Tibial nerve (tissue), 4 donors: ENCODE data around the gene RCC1. TPM values are rescaled to one million over a fixed set of nuclear protein-coding genes. Genes with fewer than 3 reads are reported as not detected.

Source experiments
- DNase-seq, 2 donors: peaks; one replicate each; pipeline ENCODE4 v3.0.0-alpha.2; 2019; ENCODE audit warnings: low spot score in 2 of 2
- H3K27ac ChIP-seq, 4 donors: fragments of 200-600 bp; sonication (generic) in 3 of 4; one replicate each; pipeline ENCODE4 v1.5.1; 2017 to 2019; ENCODE audit warnings: mild to moderate bottlenecking in 1 of 4
- H3K27me3 ChIP-seq, 2 donors: fragments of 200-600 bp; sonication (generic) in 1 of 2; one replicate each; pipeline versions ENCODE4 v1.5.1 to v1.6.0; 2017 to 2019
- H3K36me3 ChIP-seq, 3 donors: fragments of 200-600 bp; sonication (generic); one replicate each; pipeline ENCODE4 v1.5.1; 2018 to 2019
- H3K4me1 ChIP-seq, 4 donors: fragments of 200-600 bp; sonication (generic) in 3 of 4; one replicate each; pipeline ENCODE4 v1.5.1; 2017 to 2019
- H3K4me3 ChIP-seq, 4 donors: fragments of 200-600 bp; sonication (generic) in 3 of 4; one replicate each; pipeline ENCODE4 v1.5.1; 2017 to 2019; ENCODE audit warnings: mild to moderate bottlenecking in 1 of 4, moderate library complexity in 1 of 4
- H3K9me3 ChIP-seq, 4 donors: fragments of 200-600 bp; sonication (generic) in 3 of 4; one replicate each; pipeline ENCODE4 v1.5.1; 2017 to 2019
- CTCF ChIP-seq, 5 experiments: fragments of 200-600 bp in 3 of 5; fragments of 450-650 bp in 2 of 5; sonication (generic) in 3 of 5; IDR thresholded peaks; one replicate each; pipeline ENCODE4 v1.5.1; 2016 to 2019; ENCODE audit warnings: antibody characterized with exemption in 5 of 5, mild to moderate bottlenecking in 3 of 5, moderate library complexity in 2 of 5
- EP300 ChIP-seq, 2 donors: sonication (generic); formaldehyde crosslinking; IDR thresholded peaks; one replicate each; pipeline ENCODE4 v1.6.1; 2017; ENCODE audit warnings: antibody characterized with exemption in 2 of 2, mild to moderate bottlenecking in 1 of 2
- POLR2A ChIP-seq, 2 donors: fragments of 450-650 bp; IDR thresholded peaks; one replicate each; pipeline ENCODE4 v1.6.1; 2017; ENCODE audit warnings: antibody characterized with exemption in 2 of 2, mild to moderate bottlenecking in 2 of 2, moderate library complexity in 2 of 2
- WGBS, 2 donors: methylation state at CpG; one replicate each; pipeline ENCODE4 v1.1.5; 2018; 5-methylcytosine and 5-hydroxymethylcytosine counted together
- total RNA-seq, 4 donors: library from RNA; depleted of rRNA; stranded (reverse); fragments of >200 nt; gene quantifications; one replicate each; pipeline ENCODE4 v1.1.0, GENCODE V29; 2016

The RCC1 gene
- total RNA-seq, 4 donors from 2014 or later, result 13.5 to 36.9 (median 19.3) TPM

- H3K36me3 ChIP-seq, result peaks cover 0 to 47% (median 0%) of the 10 kb centered on the region in 3 donors
- TF ChIP-seq EP300 (IDR thresholded peaks at IDR 0.05) (no peak), CTCF (IDR thresholded peaks at IDR 0.05) (no peak)
- H3K4me1 ChIP-seq, result peaks cover 0 to 58% (median 33%) of the 10 kb centered on the region in 4 donors
- no peak for DNase-seq
- no peaks in the 10 kb centered on the region for H3K27me3 ChIP-seq
- H3K9me3 ChIP-seq, result no peaks in the 10 kb centered on the region
- H3K4me3 ChIP-seq, result peak overlapping the region; percentile 47 to 81 (median 66)
- 6 to 10% methylated on average over 11 of the region's 11 CpGs for WGBS, 2 donors
- H3K27ac ChIP-seq, result peak overlapping the region in 3 of 4 donors; percentile 80 to 88 (median 82)
Observed at GRCh38 chr1:28507247-28507645, 1.4 kb downstream of the RCC1 start.

DNA sequence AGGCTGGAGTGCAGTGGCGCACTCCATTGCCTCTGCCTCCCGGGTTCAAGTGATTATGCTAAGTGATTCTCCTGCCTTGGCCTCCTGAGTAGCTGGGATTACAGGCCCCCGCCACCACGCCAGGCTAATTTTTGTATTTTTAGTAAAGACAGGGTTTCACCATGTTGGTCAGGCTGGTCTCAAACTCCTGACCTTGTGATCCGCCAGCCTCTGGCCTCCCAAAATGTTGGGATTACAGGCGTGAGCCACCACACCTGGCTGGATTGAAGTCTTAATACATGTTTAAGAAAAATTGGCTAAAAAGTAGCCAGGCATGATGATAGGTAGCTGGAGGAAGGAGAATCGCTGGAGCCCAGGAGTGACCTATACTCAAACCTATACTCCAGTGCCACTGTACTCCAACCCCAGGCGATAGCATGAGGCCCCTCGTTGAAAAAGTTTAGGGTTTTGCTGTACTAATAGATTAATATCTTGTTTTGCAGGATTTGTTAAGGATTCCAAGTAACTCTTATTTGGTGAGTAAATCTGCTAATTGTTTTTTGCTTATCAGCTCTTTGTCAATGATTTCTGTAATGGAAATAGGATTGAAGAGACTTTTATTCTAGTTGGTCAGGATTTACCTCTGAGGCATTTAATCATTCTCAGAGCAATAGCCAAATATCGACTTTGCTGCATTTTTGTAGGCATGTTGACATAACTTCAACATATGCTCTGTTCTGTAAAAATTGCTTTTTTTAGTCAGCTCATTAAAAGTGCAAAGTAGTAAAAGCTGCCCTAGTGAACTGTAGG, 2.0 kb downstream of the RCC1 start:
- Histone ChIP-seq H3K36me3 (peaks cover 0 to 53% (median 0%) of the 10 kb centered on the region in 3 donors), H3K4me3 (peak overlapping the region; percentile 47 to 81 (median 66)), H3K4me1 (peaks cover 0 to 60% (median 33%) of the 10 kb centered on the region in 4 donors), H3K27me3 (no peaks in the 10 kb centered on the region), H3K9me3 (no peaks in the 10 kb centered on the region), H3K27ac (peak overlapping the region in 3 of 4 donors; percentile 80 to 88 (median 82))
- WGBS, 2 donors, result 41 to 45% methylated on average over 10 of the region's 10 CpGs
- TF ChIP-seq EP300 (IDR thresholded peaks at IDR 0.05), result no peak
- TF ChIP-seq CTCF (IDR thresholded peaks at IDR 0.05), result no peak
- no peak for TF ChIP-seq POLR2A (IDR thresholded peaks at IDR 0.05)
- no peak for DNase-seq

DNA sequence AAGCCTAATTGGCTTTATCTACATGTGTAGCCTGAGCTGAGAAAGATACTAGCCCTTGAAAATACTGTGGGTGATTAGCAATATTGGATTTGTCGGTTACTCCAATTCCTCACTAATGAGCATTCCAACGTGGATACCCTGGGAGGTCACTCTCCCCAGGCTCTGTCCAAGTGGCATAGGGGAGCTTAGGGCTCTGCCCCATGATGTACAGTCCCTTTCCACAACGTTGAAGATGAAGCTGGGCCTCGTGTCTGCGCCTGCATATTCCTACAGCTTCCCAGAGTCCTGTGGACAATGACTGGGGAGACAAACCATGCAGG, 2.6 kb downstream of the RCC1 start:
- no peak for DNase-seq
- Histone ChIP-seq H3K36me3 (peaks cover 0 to 58% (median 0%) of the 10 kb centered on the region in 3 donors), H3K27ac (peak overlapping the region in 3 of 4 donors; percentile 80 to 88 (median 82)), H3K27me3 (no peaks in the 10 kb centered on the region), H3K4me1 (peaks cover 0 to 60% (median 33%) of the 10 kb centered on the region in 4 donors), H3K4me3 (peak overlapping the region in 3 of 4 donors; percentile 59 to 81 (median 73)), H3K9me3 (no peaks in the 10 kb centered on the region)
- no peak for TF ChIP-seq EP300 (IDR thresholded peaks at IDR 0.05)
- TF ChIP-seq POLR2A (IDR thresholded peaks at IDR 0.05), result no peak
- no peak for TF ChIP-seq CTCF (IDR thresholded peaks at IDR 0.05)
- 28 to 39% methylated on average over 5 of the region's 5 CpGs for WGBS, 2 donors

- 79 to 80% methylated on average over 8 of the region's 8 CpGs for WGBS, 2 donors
- Histone ChIP-seq H3K36me3 (peaks cover 0 to 72% (median 0%) of the 10 kb centered on the region in 3 donors), H3K27ac (peak overlapping the region in 2 of 4 donors; percentile 65 to 88)
Observed at GRCh38 chr1:28509705-28510272, 3.9 kb downstream of the RCC1 start.

More at GRCh38 chr1:28509705-28510272, 3.9 kb downstream of the RCC1 start:
- peaks cover 0 to 59% (median 33%) of the 10 kb centered on the region in 4 donors for H3K4me1 ChIP-seq
- no peak for TF ChIP-seq CTCF (IDR thresholded peaks at IDR 0.05)
- peak in 1 of 2 donors; percentile 5 for TF ChIP-seq EP300 (IDR thresholded peaks at IDR 0.05)
- TF ChIP-seq POLR2A (IDR thresholded peaks at IDR 0.05), result no peak
- no peaks in the 10 kb centered on the region for H3K27me3 ChIP-seq
- H3K4me3 ChIP-seq, result no peak overlapping the region
- no peaks in the 10 kb centered on the region for H3K9me3 ChIP-seq
- no peak for DNase-seq
